Placental epithelial cell (primary cell): ENCODE measurements around the gene CAND1. TPM values are rescaled to one million over a fixed set of nuclear protein-coding genes. Genes with fewer than 3 reads are reported as not detected.

Source experiments
- total RNA-seq: library from RNA; depleted of rRNA; stranded (reverse); fragments of >200 nt; gene quantifications from 2 replicates; pipeline ENCODE4 v1.2.3, GENCODE V29; 2012

CAND1 gene
- total RNA-seq = 104 and 106 TPM in 2 replicates

GRCh38 chr12:67268896-67269632, at the start of gene CAND1:
Gene CAND1, plus strand, starts transcription at chr12:67269358. Its CDS starts 360 bp downstream, at chr12:67269718.

